Gastrocnemius medialis (tissue), 4 donors: ENCODE data around the gene CPNE2.

Experiments used
- POLR2A ChIP-seq, 2 donors: fragments of 450-650 bp; IDR thresholded peaks; one replicate each; pipeline ENCODE4 v1.6.1; 2017; ENCODE audit warnings: antibody characterized with exemption in 2 of 2, mild to moderate bottlenecking in 2 of 2, moderate library complexity in 2 of 2
- TF ChIP-seq, protein P1 (sequence below), 5 experiments: fragments of 450-650 bp in 3 of 5; fragments of 200-600 bp in 2 of 5; sonication (generic) in 2 of 5; IDR thresholded peaks in 4 of 5; conservative IDR thresholded peaks in 1 of 5; 1 replicate in 4 of 5; 2 replicates in 1 of 5; pipeline ENCODE4 v1.5.1; 2016 to 2019; ENCODE audit warnings: antibody characterized with exemption in 5 of 5, mild to moderate bottlenecking in 3 of 5, moderate library complexity in 3 of 5

- TF ChIP-seq, protein P1, sequence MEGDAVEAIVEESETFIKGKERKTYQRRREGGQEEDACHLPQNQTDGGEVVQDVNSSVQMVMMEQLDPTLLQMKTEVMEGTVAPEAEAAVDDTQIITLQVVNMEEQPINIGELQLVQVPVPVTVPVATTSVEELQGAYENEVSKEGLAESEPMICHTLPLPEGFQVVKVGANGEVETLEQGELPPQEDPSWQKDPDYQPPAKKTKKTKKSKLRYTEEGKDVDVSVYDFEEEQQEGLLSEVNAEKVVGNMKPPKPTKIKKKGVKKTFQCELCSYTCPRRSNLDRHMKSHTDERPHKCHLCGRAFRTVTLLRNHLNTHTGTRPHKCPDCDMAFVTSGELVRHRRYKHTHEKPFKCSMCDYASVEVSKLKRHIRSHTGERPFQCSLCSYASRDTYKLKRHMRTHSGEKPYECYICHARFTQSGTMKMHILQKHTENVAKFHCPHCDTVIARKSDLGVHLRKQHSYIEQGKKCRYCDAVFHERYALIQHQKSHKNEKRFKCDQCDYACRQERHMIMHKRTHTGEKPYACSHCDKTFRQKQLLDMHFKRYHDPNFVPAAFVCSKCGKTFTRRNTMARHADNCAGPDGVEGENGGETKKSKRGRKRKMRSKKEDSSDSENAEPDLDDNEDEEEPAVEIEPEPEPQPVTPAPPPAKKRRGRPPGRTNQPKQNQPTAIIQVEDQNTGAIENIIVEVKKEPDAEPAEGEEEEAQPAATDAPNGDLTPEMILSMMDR (IDR thresholded peaks at IDR 0.05 in 4 of 5, conservative IDR thresholded peaks at IDR 0.05 in 1 of 5) = no peak
- TF ChIP-seq POLR2A (IDR thresholded peaks at IDR 0.05) = no peak
Measured at GRCh38 chr16:57048095-57048494, 44.3 kb upstream of the CPNE2 start.
